Keratinocyte (primary cell): ENCODE data around the gene TPBGL.

Source experiments
- EZH2 ChIP-seq: IDR thresholded peaks from one replicate; pipeline ENCODE4 v1.6.1; 2012; ENCODE audit warnings: inconsistent platforms, mild to moderate bottlenecking, low read length, moderate library complexity
- TF ChIP-seq, protein P1 (sequence below), 3 experiments: IDR thresholded peaks in 1 of 3; conservative IDR thresholded peaks in 1 of 3; optimal IDR thresholded peaks in 1 of 3; 2 replicates in 2 of 3; 3 replicates in 1 of 3; pipeline versions ENCODE3 to v1.5.1; 2011; ENCODE audit warnings: low read length in 3 of 3, mild to moderate bottlenecking in 3 of 3, moderate library complexity in 2 of 3, control low read depth in 1 of 3, inconsistent platforms in 1 of 3; ENCODE audit not compliant: insufficient read depth in 2 of 3; ENCODE audit errors: extremely low read depth in 1 of 3

DNA sequence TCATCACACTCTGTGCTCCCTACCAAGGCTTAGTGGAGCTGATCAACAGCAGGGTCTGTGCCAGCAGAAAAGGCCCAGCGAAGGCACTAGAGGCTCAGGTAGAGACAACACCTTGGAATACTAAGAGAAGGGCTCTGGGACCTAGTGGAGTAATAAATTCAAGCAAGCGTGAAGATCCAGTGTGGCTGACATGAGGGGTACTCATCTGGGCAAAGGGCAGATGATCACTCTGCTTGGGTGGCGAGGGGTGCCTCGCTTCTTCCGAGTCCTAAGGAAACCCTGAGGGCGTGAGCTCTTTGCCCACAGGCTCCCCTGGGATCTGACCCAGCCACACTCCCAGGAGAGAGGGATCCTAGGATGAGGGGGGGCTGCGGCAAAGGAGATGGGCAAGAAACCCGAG, 3.5 kb upstream of the TPBGL start:
- TF ChIP-seq, protein P1, sequence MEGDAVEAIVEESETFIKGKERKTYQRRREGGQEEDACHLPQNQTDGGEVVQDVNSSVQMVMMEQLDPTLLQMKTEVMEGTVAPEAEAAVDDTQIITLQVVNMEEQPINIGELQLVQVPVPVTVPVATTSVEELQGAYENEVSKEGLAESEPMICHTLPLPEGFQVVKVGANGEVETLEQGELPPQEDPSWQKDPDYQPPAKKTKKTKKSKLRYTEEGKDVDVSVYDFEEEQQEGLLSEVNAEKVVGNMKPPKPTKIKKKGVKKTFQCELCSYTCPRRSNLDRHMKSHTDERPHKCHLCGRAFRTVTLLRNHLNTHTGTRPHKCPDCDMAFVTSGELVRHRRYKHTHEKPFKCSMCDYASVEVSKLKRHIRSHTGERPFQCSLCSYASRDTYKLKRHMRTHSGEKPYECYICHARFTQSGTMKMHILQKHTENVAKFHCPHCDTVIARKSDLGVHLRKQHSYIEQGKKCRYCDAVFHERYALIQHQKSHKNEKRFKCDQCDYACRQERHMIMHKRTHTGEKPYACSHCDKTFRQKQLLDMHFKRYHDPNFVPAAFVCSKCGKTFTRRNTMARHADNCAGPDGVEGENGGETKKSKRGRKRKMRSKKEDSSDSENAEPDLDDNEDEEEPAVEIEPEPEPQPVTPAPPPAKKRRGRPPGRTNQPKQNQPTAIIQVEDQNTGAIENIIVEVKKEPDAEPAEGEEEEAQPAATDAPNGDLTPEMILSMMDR (optimal IDR thresholded peaks at IDR 0.05 in 1 of 3, IDR thresholded peaks at IDR 0.05 in 1 of 3, conservative IDR thresholded peaks at IDR 0.05 in 1 of 3; ENCODE audit: extremely low read depth in 1 of 3, insufficient read depth in 2 of 3, low read length in 3 of 3): no peak
- TF ChIP-seq EZH2: no peak
